Neuronal stem cell (in vitro differentiated cells): ENCODE results near the gene SEC22B.
"Not testable (repeated sequence)": the region's sequence is repeated elsewhere in the genome, so short reads cannot be mapped to it uniquely, and the experiment has no call there.

ENCODE experiments used
- DNase-seq: peaks from one replicate; pipeline ENCODE4 v3.0.0-alpha.2; 2013; ENCODE audit warnings: low spot score
- H2AFZ ChIP-seq: one replicate; pipeline ENCODE4 v1.6.1; 2013; ENCODE audit warnings: mild to moderate bottlenecking, low read length, inconsistent platforms
- H2AK5ac ChIP-seq: 2 replicates; pipeline ENCODE4 v1.6.1; 2013; ENCODE audit warnings: low read depth, mild to moderate bottlenecking, inconsistent platforms, low read length, moderate library complexity, mixed read lengths
- H2BK120ac ChIP-seq: 2 replicates; pipeline ENCODE4 v1.6.1; 2013; ENCODE audit warnings: low read depth, mild to moderate bottlenecking, inconsistent platforms, low read length, moderate library complexity, mixed read lengths
- H2BK12ac ChIP-seq: one replicate; pipeline ENCODE4 v1.6.1; 2013; ENCODE audit warnings: low read length, inconsistent platforms
- H2BK15ac ChIP-seq: 2 replicates; pipeline ENCODE4 v1.6.1; 2013; ENCODE audit warnings: mild to moderate bottlenecking, low read length, inconsistent platforms, mixed read lengths
- H2BK5ac ChIP-seq: one replicate; pipeline ENCODE4 v1.6.1; 2013; ENCODE audit warnings: inconsistent platforms, mild to moderate bottlenecking, low read length, moderate library complexity
- H3K14ac ChIP-seq: one replicate; pipeline ENCODE4 v1.6.1; 2013; ENCODE audit warnings: low read length, inconsistent platforms
- H3K18ac ChIP-seq: 2 replicates; pipeline ENCODE4 v1.6.1; 2013; ENCODE audit warnings: low read length, inconsistent platforms
- H3K23ac ChIP-seq: 2 replicates; pipeline ENCODE4 v1.6.1; 2013; ENCODE audit warnings: low read depth, mild to moderate bottlenecking, mixed read lengths, low read length, inconsistent platforms; ENCODE audit not compliant: poor library complexity
- H3K27ac ChIP-seq: replicated peaks from 3 replicates; pipeline ENCODE4 v1.5.1; 2013; ENCODE audit warnings: low read length, inconsistent platforms
- H3K27me3 ChIP-seq, 3 experiments: 2 replicates each; pipeline ENCODE4 v1.6.1; 2013; ENCODE audit warnings: low read length in 3 of 3, mild to moderate bottlenecking in 2 of 3, inconsistent platforms in 1 of 3, low read depth in 1 of 3, mixed read lengths in 1 of 3, moderate library complexity in 1 of 3; ENCODE audit not compliant: control insufficient read depth in 3 of 3, insufficient read depth in 3 of 3
- H3K36me3 ChIP-seq, 2 donors: replicated peaks in 1 of 2; 2 replicates each; pipeline ENCODE4 v1.6.1; 2013; ENCODE audit warnings: low read length in 2 of 2; ENCODE audit not compliant: control insufficient read depth in 2 of 2, insufficient read depth in 2 of 2
- H3K4ac ChIP-seq: 2 replicates; pipeline ENCODE4 v1.6.1; 2013; ENCODE audit warnings: inconsistent platforms, mild to moderate bottlenecking, low read length, moderate library complexity
- H3K4me1 ChIP-seq, 2 donors: 1 replicate in 1 of 2; 2 replicates in 1 of 2; pipeline ENCODE4 v1.6.1; 2013; ENCODE audit warnings: low read length in 2 of 2, low read depth in 1 of 2; ENCODE audit not compliant: control insufficient read depth in 2 of 2, insufficient read depth in 1 of 2
- H3K4me2 ChIP-seq: one replicate; pipeline ENCODE4 v1.6.1; 2013; ENCODE audit warnings: mild to moderate bottlenecking, low read length, inconsistent platforms; ENCODE audit not compliant: insufficient read depth, poor library complexity, severe bottlenecking
- H3K4me3 ChIP-seq, 2 donors: 2 replicates each; pipeline ENCODE4 v1.5.1; 2013; ENCODE audit warnings: low read length in 2 of 2, mild to moderate bottlenecking in 2 of 2, inconsistent platforms in 1 of 2, moderate library complexity in 1 of 2
- H3K79me1 ChIP-seq: one replicate; pipeline ENCODE4 v1.6.1; 2013; ENCODE audit warnings: low read depth, mild to moderate bottlenecking, inconsistent platforms, low read length, moderate library complexity
- H3K9ac ChIP-seq: one replicate; pipeline ENCODE4 v1.6.1; 2013; ENCODE audit warnings: mild to moderate bottlenecking, low read depth, low read length, inconsistent platforms; ENCODE audit not compliant: poor library complexity
- H3K9me3 ChIP-seq, 2 donors: replicated peaks in 1 of 2; 2 replicates each; pipeline versions ENCODE3 to v1.6.1; 2013; ENCODE audit warnings: low read length in 2 of 2, mild to moderate bottlenecking in 2 of 2, inconsistent platforms in 1 of 2, low read depth in 1 of 2, mixed read lengths in 1 of 2, moderate library complexity in 1 of 2; ENCODE audit not compliant: control insufficient read depth in 2 of 2, insufficient read depth in 1 of 2
- H4K8ac ChIP-seq: one replicate; pipeline ENCODE4 v1.6.1; 2013; ENCODE audit warnings: low read depth, mild to moderate bottlenecking, inconsistent platforms, low read length, moderate library complexity
- H4K91ac ChIP-seq: one replicate; pipeline ENCODE4 v1.6.1; 2013; ENCODE audit warnings: low read length, low read depth, mild to moderate bottlenecking, inconsistent platforms; ENCODE audit not compliant: poor library complexity
- WGBS, 2 donors: extraction: QIAGEN DNeasy Blood & Tissue Kit; methylation state at CpG; one replicate each; pipeline ENCODE4 v1.1.7; 2013; ENCODE audit warnings: missing lambda C conversion rate in 2 of 2, mixed read lengths in 1 of 2; ENCODE audit not compliant: insufficient read length in 2 of 2, insufficient replicate concordance in 1 of 2; ENCODE audit errors: extremely low coverage in 2 of 2; 5-methylcytosine and 5-hydroxymethylcytosine counted together

The SEC22B gene

GRCh38 chr1:120179811-120180690 lies 3.7 kb upstream of the SEC22B start:
- no CpG with 5 or more reads among the region's 29 CpGs for WGBS, 2 donors
- peak; percentile 15 for DNase-seq
- not testable (repeated sequence) for H2AK5ac ChIP-seq, H3K9me3 ChIP-seq, H3K23ac ChIP-seq, H2BK5ac ChIP-seq, H2BK120ac ChIP-seq, H3K14ac ChIP-seq, H3K36me3 ChIP-seq, H3K27me3 ChIP-seq, H3K9ac ChIP-seq, H3K79me1 ChIP-seq, H3K4me1 ChIP-seq, H2BK12ac ChIP-seq, H2BK15ac ChIP-seq, H4K91ac ChIP-seq, H3K4ac ChIP-seq, H3K4me3 ChIP-seq, H3K18ac ChIP-seq, H4K8ac ChIP-seq
- Histone ChIP-seq H3K4me2 (peak overlapping the region; percentile 18), H3K27ac (peak overlapping the region; percentile 67), H2AFZ (peak overlapping the region; percentile 56)

GRCh38 chr1:120178799-120179756 lies 2.8 kb upstream of the SEC22B start:
- WGBS, 2 donors, result no CpG with 5 or more reads among the region's 6 CpGs
- no peak overlapping the region for H2AK5ac ChIP-seq
- no peak overlapping the region for H3K18ac ChIP-seq
- no peak overlapping the region for H3K4ac ChIP-seq
- H3K9ac ChIP-seq, result no peak overlapping the region
- H3K23ac ChIP-seq, result no peak overlapping the region
- H2BK12ac ChIP-seq, result no peak overlapping the region
- no peaks in the 10 kb centered on the region for H3K36me3 ChIP-seq
- no peaks in the 10 kb centered on the region for H3K27me3 ChIP-seq
- no peaks in the 10 kb centered on the region for H3K9me3 ChIP-seq
- peaks cover 0 to 4% of the 10 kb centered on the region in 2 donors for H3K4me1 ChIP-seq
- H3K4me3 ChIP-seq, result no peak overlapping the region
- H3K79me1 ChIP-seq, result peaks cover 1% of the 10 kb centered on the region
- H3K27ac ChIP-seq, result peak overlapping the region; percentile 67
- DNase-seq, result peak; percentile 8
- no peak overlapping the region for H2BK5ac ChIP-seq
- H3K14ac ChIP-seq, result no peak overlapping the region
- no peak overlapping the region for H2BK15ac ChIP-seq
- H2BK120ac ChIP-seq, result no peak overlapping the region
- H3K4me2 ChIP-seq, result no peak overlapping the region
- H4K8ac ChIP-seq, result no peak overlapping the region
- H4K91ac ChIP-seq, result no peak overlapping the region
- peak overlapping the region; percentile 56 for H2AFZ ChIP-seq

- not testable (repeated sequence) for H3K9me3 ChIP-seq, H2BK15ac ChIP-seq, H3K79me1 ChIP-seq, H3K4me1 ChIP-seq, H3K27ac ChIP-seq, H3K4me2 ChIP-seq, H3K4me3 ChIP-seq, H3K23ac ChIP-seq, H2BK120ac ChIP-seq, H3K18ac ChIP-seq, H3K4ac ChIP-seq, H4K91ac ChIP-seq, H2AFZ ChIP-seq, H3K14ac ChIP-seq, H2BK12ac ChIP-seq, H3K36me3 ChIP-seq, H2BK5ac ChIP-seq, H3K9ac ChIP-seq, H4K8ac ChIP-seq, H3K27me3 ChIP-seq, H2AK5ac ChIP-seq, DNase-seq
- no CpG with 5 or more reads among the region's 2 CpGs for WGBS, 2 donors
These were observed 1.7 kb upstream of the SEC22B start for GRCh38 chr1:120178058-120178457.

GRCh38 chr1:120175688-120176087 lies 632 bp downstream of the SEC22B start:
- H4K8ac ChIP-seq, H3K4me1 ChIP-seq, H3K27me3 ChIP-seq, H2AK5ac ChIP-seq, H3K18ac ChIP-seq, H3K79me1 ChIP-seq, H2BK5ac ChIP-seq, H2BK120ac ChIP-seq, H3K9ac ChIP-seq, H3K9me3 ChIP-seq, DNase-seq, H3K23ac ChIP-seq, H4K91ac ChIP-seq, H3K36me3 ChIP-seq, H3K14ac ChIP-seq, H3K4ac ChIP-seq, H2BK12ac ChIP-seq, H2BK15ac ChIP-seq: not testable (repeated sequence)
- Histone ChIP-seq H3K4me2 (peak overlapping the region; percentile 52), H3K27ac (peak overlapping the region; percentile 88), H3K4me3 (peak overlapping the region; percentile 82 to 91), H2AFZ (peak overlapping the region; percentile 94)
- WGBS, 2 donors, result no CpG with 5 or more reads among the region's 7 CpGs
